ENCODE results near the gene CYP1B1.

DNA sequence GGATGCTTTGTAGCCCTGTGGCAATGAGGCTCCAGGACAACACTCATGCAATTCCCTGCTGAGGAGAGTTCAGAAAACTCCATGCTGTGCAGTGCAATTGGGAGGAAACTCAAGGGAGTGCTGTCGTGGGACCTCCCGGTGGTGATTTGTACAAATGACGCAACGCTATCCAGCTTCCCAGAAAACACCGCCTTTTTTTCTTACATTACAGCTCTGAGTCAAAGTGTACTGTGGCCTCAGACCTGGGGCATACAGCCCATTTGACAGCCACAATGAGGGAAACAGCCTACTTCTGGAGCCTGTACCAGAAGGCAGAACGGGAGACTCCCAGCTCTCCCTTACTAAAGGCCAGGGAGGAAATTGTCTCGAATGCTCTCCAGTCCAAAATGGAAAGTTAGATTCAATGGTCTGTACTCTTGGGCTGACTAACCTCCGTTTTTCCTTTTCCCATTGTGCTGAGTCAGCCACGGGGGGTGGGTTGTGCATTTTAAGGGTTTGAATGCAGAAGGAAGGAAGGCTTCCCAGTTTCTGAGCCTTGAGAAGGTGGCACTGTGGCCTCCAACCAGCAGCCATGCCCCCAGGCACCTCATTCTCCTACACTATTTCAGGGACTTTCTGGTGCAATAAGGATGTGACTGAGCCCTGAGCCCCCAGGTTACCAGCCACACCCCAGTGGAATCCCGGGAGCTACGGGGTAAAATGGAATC, 16.4 kb upstream of the CYP1B1 start:
- TF ChIP-seq, protein P1, sequence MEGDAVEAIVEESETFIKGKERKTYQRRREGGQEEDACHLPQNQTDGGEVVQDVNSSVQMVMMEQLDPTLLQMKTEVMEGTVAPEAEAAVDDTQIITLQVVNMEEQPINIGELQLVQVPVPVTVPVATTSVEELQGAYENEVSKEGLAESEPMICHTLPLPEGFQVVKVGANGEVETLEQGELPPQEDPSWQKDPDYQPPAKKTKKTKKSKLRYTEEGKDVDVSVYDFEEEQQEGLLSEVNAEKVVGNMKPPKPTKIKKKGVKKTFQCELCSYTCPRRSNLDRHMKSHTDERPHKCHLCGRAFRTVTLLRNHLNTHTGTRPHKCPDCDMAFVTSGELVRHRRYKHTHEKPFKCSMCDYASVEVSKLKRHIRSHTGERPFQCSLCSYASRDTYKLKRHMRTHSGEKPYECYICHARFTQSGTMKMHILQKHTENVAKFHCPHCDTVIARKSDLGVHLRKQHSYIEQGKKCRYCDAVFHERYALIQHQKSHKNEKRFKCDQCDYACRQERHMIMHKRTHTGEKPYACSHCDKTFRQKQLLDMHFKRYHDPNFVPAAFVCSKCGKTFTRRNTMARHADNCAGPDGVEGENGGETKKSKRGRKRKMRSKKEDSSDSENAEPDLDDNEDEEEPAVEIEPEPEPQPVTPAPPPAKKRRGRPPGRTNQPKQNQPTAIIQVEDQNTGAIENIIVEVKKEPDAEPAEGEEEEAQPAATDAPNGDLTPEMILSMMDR (conservative IDR thresholded peaks at IDR 0.05) = no peak
- no peak for TF ChIP-seq EZH2 (IDR thresholded peaks at IDR 0.05; ENCODE audit: low read depth)
